NB4 (cell line): ENCODE results near the gene ASCC3.

ENCODE experiments used
- CTCF ChIP-seq: IDR thresholded peaks from one replicate; pipeline ENCODE4 v1.5.1; 2012; ENCODE audit warnings: low read depth, low read length
- POLR2A ChIP-seq: IDR thresholded peaks from 2 replicates; pipeline ENCODE4 v1.6.1; 2011; ENCODE audit warnings: mild to moderate bottlenecking; ENCODE audit not compliant: insufficient read length; ENCODE audit errors: extremely low read depth
- TF ChIP-seq, protein P1 (sequence below): IDR thresholded peaks from 2 replicates; pipeline ENCODE4 v1.6.1; 2011; ENCODE audit warnings: low read depth, low read length

GRCh38 chr6:100846276-100846675 lies 34.9 kb downstream of the ASCC3 start:
- TF ChIP-seq CTCF (no peak), POLR2A (no peak)
- TF ChIP-seq, protein P1, sequence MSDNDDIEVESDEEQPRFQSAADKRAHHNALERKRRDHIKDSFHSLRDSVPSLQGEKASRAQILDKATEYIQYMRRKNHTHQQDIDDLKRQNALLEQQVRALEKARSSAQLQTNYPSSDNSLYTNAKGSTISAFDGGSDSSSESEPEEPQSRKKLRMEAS: no peak
